ENCODE data around the gene ERCC1. TPM values are rescaled to one million over a fixed set of nuclear protein-coding genes. Genes with fewer than 3 reads are reported as not detected.

ERCC1 gene
- total RNA-seq, 1 experiment from 2014 or later: 62.4 TPM

DNA sequence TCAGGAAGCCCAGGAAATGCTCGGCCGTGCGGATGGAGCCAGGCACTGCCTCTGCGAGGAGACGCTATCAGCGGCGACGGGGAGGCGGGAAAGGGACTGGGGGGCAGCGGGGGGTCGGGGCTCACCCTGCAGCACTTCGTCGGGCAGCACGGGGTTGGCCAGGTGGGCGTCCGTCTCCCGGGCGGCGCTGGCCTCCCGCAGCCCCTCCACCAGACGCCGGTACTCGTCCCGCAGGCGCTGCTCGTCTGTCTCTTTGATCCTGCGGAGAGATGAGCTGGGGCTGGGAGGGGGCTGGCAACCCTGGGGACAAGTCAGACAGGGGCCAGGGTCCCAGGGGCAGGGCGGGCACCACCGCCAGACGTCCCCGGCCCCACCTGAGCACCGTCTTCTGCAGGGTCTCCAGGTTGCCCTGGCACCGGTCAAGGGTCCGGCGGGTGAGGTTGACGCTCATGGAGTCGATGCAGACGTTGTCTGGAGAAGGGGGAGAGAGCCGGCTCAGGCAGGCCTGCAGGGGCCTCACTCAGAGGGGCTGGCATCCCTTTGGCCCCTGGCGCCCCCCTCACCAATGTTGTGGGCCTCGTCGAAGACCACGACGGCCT is 59.8 kb downstream of the ERCC1 start:
- Mint-ChIP-seq H3K27me3 (ENCODE audit: low read depth) (no peaks in the 10 kb centered on the region), H3K4me3 (no peak overlapping the region), H3K27ac (no peak overlapping the region), H3K9me3 (no peaks in the 10 kb centered on the region), H3K4me1 (peaks cover 2 to 5% of the 10 kb centered on the region in 2 experiments), H3K36me3 (ENCODE audit: insufficient read depth in 1 of 3, low read depth in 3 of 3) (peaks cover 34 to 64% (median 58%) of the 10 kb centered on the region in 3 experiments)
- Histone ChIP-seq H3K23me2 (ENCODE audit: insufficient read length, low read depth, low read length, poor library complexity, severe bottlenecking) (no peaks in the 10 kb centered on the region), H4K20me1 (ENCODE audit: control insufficient read depth, insufficient read depth, insufficient read length) (no peaks in the 10 kb centered on the region), H2BK15ac (ENCODE audit: low read depth, low read length) (no peak overlapping the region), H3K4ac (ENCODE audit: low read depth, low read length) (no peak overlapping the region), H3K4me2 (ENCODE audit: insufficient read depth, insufficient read length, low read length) (no peak overlapping the region), H3K9me3 (ENCODE audit: control insufficient read depth, low read depth, low read length) (no peaks in the 10 kb centered on the region), H3K27me3 (ENCODE audit: insufficient read depth, low read length) (no peaks in the 10 kb centered on the region), H3K14ac (ENCODE audit: insufficient read depth, low read length) (no peak overlapping the region), H2BK12ac (ENCODE audit: insufficient read length, low read depth, low read length) (no peak overlapping the region), H3K79me1 (ENCODE audit: insufficient read depth, low read depth, low read length, poor library complexity, severe bottlenecking) (no peaks in the 10 kb centered on the region), H4K5ac (ENCODE audit: insufficient read length, low read depth, low read length) (no peak overlapping the region), H2AK5ac (ENCODE audit: insufficient read length, low read length) (no peak overlapping the region), H3K9ac (ENCODE audit: extremely low read depth, insufficient read length, low read length) (no peak overlapping the region), H2BK5ac (ENCODE audit: insufficient read length, low read length) (no peak overlapping the region), H2BK120ac (ENCODE audit: low read depth, low read length, poor library complexity, severe bottlenecking) (no peak overlapping the region), H3K56ac (ENCODE audit: insufficient read length, low read depth, low read length) (no peak overlapping the region), H3K23ac (ENCODE audit: insufficient read length, low read depth, low read length) (no peak overlapping the region), H4K91ac (ENCODE audit: insufficient read length, low read depth, low read length) (no peak overlapping the region), H3K4me1 (ENCODE audit: insufficient read depth, low read length) (peaks cover 2% of the 10 kb centered on the region; the same call in 1 of the 2 replicates), H3K79me2 (ENCODE audit: insufficient read depth, low read length) (no peaks in the 10 kb centered on the region; the same call in 1 of the 2 replicates), H3K18ac (ENCODE audit: insufficient read length, low read depth, low read length) (no peak overlapping the region), H3K27ac (ENCODE audit: insufficient read length, low read depth, low read length) (no peak overlapping the region), H4K8ac (replicated peaks; ENCODE audit: insufficient read length, low read depth, low read length) (no peak overlapping the region), H2AFZ (ENCODE audit: low read length) (no peak overlapping the region), H2BK20ac (ENCODE audit: low read depth, low read length, poor library complexity, severe bottlenecking) (no peak overlapping the region), H3T11ph (ENCODE audit: low read length) (no peak overlapping the region)
- no CpG with 5 or more reads among the region's 44 CpGs for WGBS (ENCODE audit: extremely low coverage, insufficient read length, low lambda C conversion rate)
- TF ChIP-seq, protein P1, sequence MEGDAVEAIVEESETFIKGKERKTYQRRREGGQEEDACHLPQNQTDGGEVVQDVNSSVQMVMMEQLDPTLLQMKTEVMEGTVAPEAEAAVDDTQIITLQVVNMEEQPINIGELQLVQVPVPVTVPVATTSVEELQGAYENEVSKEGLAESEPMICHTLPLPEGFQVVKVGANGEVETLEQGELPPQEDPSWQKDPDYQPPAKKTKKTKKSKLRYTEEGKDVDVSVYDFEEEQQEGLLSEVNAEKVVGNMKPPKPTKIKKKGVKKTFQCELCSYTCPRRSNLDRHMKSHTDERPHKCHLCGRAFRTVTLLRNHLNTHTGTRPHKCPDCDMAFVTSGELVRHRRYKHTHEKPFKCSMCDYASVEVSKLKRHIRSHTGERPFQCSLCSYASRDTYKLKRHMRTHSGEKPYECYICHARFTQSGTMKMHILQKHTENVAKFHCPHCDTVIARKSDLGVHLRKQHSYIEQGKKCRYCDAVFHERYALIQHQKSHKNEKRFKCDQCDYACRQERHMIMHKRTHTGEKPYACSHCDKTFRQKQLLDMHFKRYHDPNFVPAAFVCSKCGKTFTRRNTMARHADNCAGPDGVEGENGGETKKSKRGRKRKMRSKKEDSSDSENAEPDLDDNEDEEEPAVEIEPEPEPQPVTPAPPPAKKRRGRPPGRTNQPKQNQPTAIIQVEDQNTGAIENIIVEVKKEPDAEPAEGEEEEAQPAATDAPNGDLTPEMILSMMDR (conservative IDR thresholded peaks at IDR 0.05): no peak
- DNase-seq: no peak

Data from H9 (cell line).